ENCODE measurements around the gene SYNPR.
A peak's percentile ranks its signal among the peaks of the same experiment; 100 is the strongest.
"Not testable (repeated sequence)": the region's sequence is repeated elsewhere in the genome, so short reads cannot be mapped to it uniquely, and the experiment has no call there.

SYNPR gene

GRCh38 chr3:63278171-63279004, at the start of gene SYNPR:
Gene SYNPR (plus strand): TSS chr3:63278308.
- no peak for FAIRE-seq
- DNase-seq (ENCODE audit: low spot score) = no peak

- FAIRE-seq = peak; percentile 11
- DNase-seq (ENCODE audit: low spot score) = peak; percentile 8
These were observed 49.4 kb upstream of the SYNPR start for GRCh38 chr3:63228677-63229076.

GRCh38 chr3:63230146-63230545, 48.0 kb upstream of the SYNPR start:
- DNase-seq (ENCODE audit: low spot score) (no peak), FAIRE-seq (no peak)

GRCh38 chr3:63231643-63232042, 46.5 kb upstream of the SYNPR start:
- FAIRE-seq = no peak

GRCh38 chr3:63232764-63233396, 45.2 kb upstream of the SYNPR start:
- no peak for DNase-seq (ENCODE audit: low spot score)
- peak; percentile 64 for FAIRE-seq

More at GRCh38 chr3:63231643-63232042, 46.5 kb upstream of the SYNPR start:
- no peak for DNase-seq (ENCODE audit: low spot score)

GRCh38 chr3:63240381-63240902, 37.7 kb upstream of the SYNPR start:
- DNase-seq (ENCODE audit: low spot score) (no peak), FAIRE-seq (no peak)

GRCh38 chr3:63242124-63242523, 36.0 kb upstream of the SYNPR start:
- FAIRE-seq (no peak), DNase-seq (ENCODE audit: low spot score) (no peak)

- DNase-seq (ENCODE audit: low spot score) = no peak
- no peak for FAIRE-seq
These were observed 33.6 kb upstream of the SYNPR start for GRCh38 chr3:63244486-63244885.

- FAIRE-seq = no peak
- no peak for DNase-seq (ENCODE audit: low spot score)
These were observed 32.3 kb upstream of the SYNPR start for GRCh38 chr3:63245726-63246241.

GRCh38 chr3:63248015-63248414, 30.1 kb upstream of the SYNPR start:
- DNase-seq (ENCODE audit: low spot score) = no peak
- FAIRE-seq = no peak

GRCh38 chr3:63251499-63251898, 26.6 kb upstream of the SYNPR start:
- FAIRE-seq = no peak
- DNase-seq (ENCODE audit: low spot score) = no peak

- DNase-seq (ENCODE audit: low spot score); FAIRE-seq: not testable (repeated sequence)
These were observed 22.3 kb upstream of the SYNPR start for GRCh38 chr3:63255819-63256218.

GRCh38 chr3:63264716-63265115, 13.4 kb upstream of the SYNPR start:
- FAIRE-seq (no peak), DNase-seq (ENCODE audit: low spot score) (no peak)

- no peak for FAIRE-seq
These were observed 3.7 kb upstream of the SYNPR start for GRCh38 chr3:63274359-63274758.

GRCh38 chr3:63279005-63279841, 1.1 kb downstream of the SYNPR start:
- FAIRE-seq (no peak), DNase-seq (ENCODE audit: low spot score) (no peak)

More at GRCh38 chr3:63274359-63274758, 3.7 kb upstream of the SYNPR start:
- DNase-seq (ENCODE audit: low spot score) = no peak

GRCh38 chr3:63287610-63288009, 9.5 kb downstream of the SYNPR start:
- no peak for FAIRE-seq
- no peak for DNase-seq (ENCODE audit: low spot score)

GRCh38 chr3:63290686-63291085, 12.6 kb downstream of the SYNPR start:
- DNase-seq (ENCODE audit: low spot score) (no peak), FAIRE-seq (no peak)

GRCh38 chr3:63294332-63294731, 16.2 kb downstream of the SYNPR start:
- no peak for DNase-seq (ENCODE audit: low spot score)
- no peak for FAIRE-seq

- DNase-seq (ENCODE audit: low spot score) (no peak), FAIRE-seq (no peak)
These were observed 17.2 kb downstream of the SYNPR start for GRCh38 chr3:63295356-63295755.

- no peak for FAIRE-seq
- DNase-seq (ENCODE audit: low spot score) = no peak
These were observed 17.7 kb downstream of the SYNPR start for GRCh38 chr3:63295806-63296205.

GRCh38 chr3:63296249-63296648, 18.1 kb downstream of the SYNPR start:
- DNase-seq (ENCODE audit: low spot score) = no peak

More at GRCh38 chr3:63296249-63296648, 18.1 kb downstream of the SYNPR start:
- no peak for FAIRE-seq
